ENCODE measurements around the gene MIOS. TPM values are rescaled to one million over a fixed set of nuclear protein-coding genes. Genes with fewer than 3 reads are reported as not detected.
A peak's percentile ranks its signal among the peaks of the same experiment; 100 is the strongest.

Gene MIOS
- total and polyA plus RNA-seq, 11 donors, result 5.7 to 30.8 (median 22.3) TPM

GRCh38 chr7:7565746-7566650 is 686 bp upstream of the MIOS start:
- H3K36me3 ChIP-seq, result no peaks in the 10 kb centered on the region
- 92 to 95% (median 94%) methylated on average over 26 of the region's 26 CpGs for WGBS, 4 donors
- DNase-seq (no peak), ATAC-seq (peak in 3 of 4 donors; percentile 9 to 14 (median 9))
- H3K4me3 ChIP-seq, result peak overlapping the region; percentile 72 to 97 (median 86)
- intact Hi-C loops (cut with DNase I), result loop anchor here in 5 of 10 donors (10.0 kb wide), 3 partner anchors 69 to 399 kb away; partner anchors contain the start of genes C1GALT1 (in 3 of the 5) and GLCCI1 (in 1 of the 5)
- H3K27me3 ChIP-seq, result no peaks in the 10 kb centered on the region
- TF ChIP-seq POLR2A (IDR thresholded peaks at IDR 0.05), result no peak
- TF ChIP-seq CTCF (IDR thresholded peaks at IDR 0.05), result no peak
- H3K4me1 ChIP-seq, result peaks cover 0 to 45% (median 19%) of the 10 kb centered on the region in 12 donors
- peak overlapping the region; percentile 82 to 97 (median 93) for H3K27ac ChIP-seq
- H3K9me3 ChIP-seq, result peaks cover 0 to 2% (median 0%) of the 10 kb centered on the region in 12 donors

- intact Hi-C loops (cut with DNase I), result loop anchor here in 5 of 10 donors (10.0 kb wide), 3 partner anchors 67 to 397 kb away; partner anchors contain the start of genes C1GALT1 (in 3 of the 5) and GLCCI1 (in 1 of the 5)
- Histone ChIP-seq H3K36me3 (peaks cover 0 to 9% (median 0%) of the 10 kb centered on the region in 9 donors), H3K27me3 (no peaks in the 10 kb centered on the region), H3K27ac (peak overlapping the region in 3 of 12 donors; percentile 94 to 97 (median 95)), H3K9me3 (no peaks in the 10 kb centered on the region), H3K4me3 (peak overlapping the region; percentile 72 to 97 (median 86)), H3K4me1 (peaks cover 0 to 49% (median 19%) of the 10 kb centered on the region in 12 donors)
- DNase-seq (no peak), ATAC-seq (no peak)
- 73 to 84% (median 78%) methylated on average over 2 of the region's 2 CpGs for WGBS, 4 donors
- TF ChIP-seq CTCF (IDR thresholded peaks at IDR 0.05) (no peak), POLR2A (IDR thresholded peaks at IDR 0.05) (no peak)
These were observed 1.3 kb downstream of the MIOS start for GRCh38 chr7:7567898-7568531.

DNA sequence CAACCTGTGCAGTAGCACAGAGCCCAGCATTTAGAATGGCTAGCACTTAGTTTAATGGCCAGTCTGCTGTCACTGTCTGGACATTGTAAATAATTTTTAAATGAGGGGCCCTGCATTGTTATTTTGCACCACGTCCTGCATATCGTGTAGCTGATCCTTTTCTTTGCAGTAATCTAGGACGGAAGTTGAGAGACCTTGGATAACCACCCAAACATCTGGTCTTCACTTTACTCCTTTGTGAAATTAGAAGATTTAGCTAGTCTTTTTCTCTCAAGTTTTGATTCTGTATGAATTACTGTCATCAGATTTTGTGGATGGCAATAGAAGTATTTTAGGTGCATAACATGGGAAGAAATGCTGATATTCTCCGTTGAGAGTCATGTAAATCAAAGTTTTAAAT is 1.9 kb downstream of the MIOS start:
- peaks cover 0 to 50% (median 19%) of the 10 kb centered on the region in 12 donors for H3K4me1 ChIP-seq
- H3K9me3 ChIP-seq, result no peaks in the 10 kb centered on the region
- TF ChIP-seq CTCF (IDR thresholded peaks at IDR 0.05) (no peak), POLR2A (IDR thresholded peaks at IDR 0.05) (no peak)
- peak overlapping the region in 1 of 12 donors; percentile 94 for H3K27ac ChIP-seq
- DNase-seq (no peak), ATAC-seq (no peak)
- no peaks in the 10 kb centered on the region for H3K27me3 ChIP-seq
- H3K36me3 ChIP-seq, result peaks cover 0 to 15% (median 2%) of the 10 kb centered on the region in 9 donors
- intact Hi-C loops (cut with DNase I), result loop anchor here in 5 of 10 donors (10.0 kb wide), 3 partner anchors 66 to 396 kb away; partner anchors contain the start of genes C1GALT1 (in 3 of the 5) and GLCCI1 (in 1 of the 5)
- 81 to 85% (median 84%) methylated on average over 4 of the region's 4 CpGs for WGBS, 4 donors
- H3K4me3 ChIP-seq, result peak overlapping the region in 6 of 12 donors; percentile 3 to 97 (median 85)
